ENCODE measurements around the gene DOCK8.
"Not testable (repeated sequence)": the region's sequence is repeated elsewhere in the genome, so short reads cannot be mapped to it uniquely, and the experiment has no call there.

Gene DOCK8

GRCh38 chr9:365436-365835 is 150.8 kb downstream of the DOCK8 start:
- no peak for DNase-seq (ENCODE audit: low read depth)

- no peak for DNase-seq (ENCODE audit: low read depth)
Measured at GRCh38 chr9:366620-367019, 152.0 kb downstream of the DOCK8 start.

- DNase-seq (ENCODE audit: low read depth): no peak
Measured at GRCh38 chr9:370086-370485, 155.4 kb downstream of the DOCK8 start.

- no peak for DNase-seq (ENCODE audit: low read depth)
Measured at GRCh38 chr9:371349-371748, 156.7 kb downstream of the DOCK8 start.

GRCh38 chr9:372128-372527 is 157.5 kb downstream of the DOCK8 start:
- no peak for DNase-seq (ENCODE audit: low read depth)

- no peak for DNase-seq (ENCODE audit: low read depth)
Measured at GRCh38 chr9:373759-374206, 159.1 kb downstream of the DOCK8 start.

- DNase-seq (ENCODE audit: low read depth): no peak
Measured at GRCh38 chr9:374736-375135, 160.1 kb downstream of the DOCK8 start.

- no peak for DNase-seq (ENCODE audit: low read depth)
Measured at GRCh38 chr9:376115-376514, 161.4 kb downstream of the DOCK8 start.

- DNase-seq (ENCODE audit: low read depth): no peak
Measured at GRCh38 chr9:378263-378662, 163.6 kb downstream of the DOCK8 start.

- no peak for DNase-seq (ENCODE audit: low read depth)
Measured at GRCh38 chr9:382383-382782, 167.7 kb downstream of the DOCK8 start.

GRCh38 chr9:385818-386398 is 171.2 kb downstream of the DOCK8 start:
- no peak for DNase-seq (ENCODE audit: low read depth)

- no peak for DNase-seq (ENCODE audit: low read depth)
Measured at GRCh38 chr9:389159-389558, 174.5 kb downstream of the DOCK8 start.

GRCh38 chr9:389758-390157 is 175.1 kb downstream of the DOCK8 start:
- DNase-seq (ENCODE audit: low read depth): no peak

GRCh38 chr9:392077-392804 is 177.6 kb downstream of the DOCK8 start:
- DNase-seq (ENCODE audit: low read depth): no peak

GRCh38 chr9:394347-395052 is 179.8 kb downstream of the DOCK8 start:
- DNase-seq (ENCODE audit: low read depth): no peak

GRCh38 chr9:396396-396795 is 181.7 kb downstream of the DOCK8 start:
- DNase-seq (ENCODE audit: low read depth): no peak

- DNase-seq (ENCODE audit: low read depth): no peak
Measured at GRCh38 chr9:398085-398484, 183.4 kb downstream of the DOCK8 start.

GRCh38 chr9:401223-401622 is 186.6 kb downstream of the DOCK8 start:
- no peak for DNase-seq (ENCODE audit: low read depth)

GRCh38 chr9:404234-404633 is 189.6 kb downstream of the DOCK8 start:
- no peak for DNase-seq (ENCODE audit: low read depth)

GRCh38 chr9:405341-405740 is 190.7 kb downstream of the DOCK8 start:
- no peak for DNase-seq (ENCODE audit: low read depth)

- no peak for DNase-seq (ENCODE audit: low read depth)
Measured at GRCh38 chr9:406886-407654, 192.4 kb downstream of the DOCK8 start.

GRCh38 chr9:409655-410054 is 195.0 kb downstream of the DOCK8 start:
- not testable (repeated sequence) for DNase-seq (ENCODE audit: low read depth)

GRCh38 chr9:414595-414994 is 199.9 kb downstream of the DOCK8 start:
- no peak for DNase-seq (ENCODE audit: low read depth)

All from activated T-helper 9 cell treated with anti-CD3 and anti-CD28 coated beads, Interleukin-2, amount 50 U/mL, for 16 hours (primary cell).